Panc1 (cell line): Measurements from ENCODE around the gene EPHB1. TPM values are rescaled to one million over a fixed set of nuclear protein-coding genes. Genes with fewer than 3 reads are reported as not detected.

Experiments used
- ATAC-seq: fragments of 200-7000 bp; cut with Tn5 transposase; 2 replicates; pipeline ENCODE4 v1.9.1; 2020; ENCODE audit warnings: mild to moderate bottlenecking, moderate library complexity
- BruUV-seq: library from RNA; stranded (reverse); fragments of 400-500 nt; replicated peaks from 2 replicates; lab custom pipeline; 2021; lab: Mats Ljungman, UMichigan
- CTCF ChIA-PET: fragments of 300-600 bp; sonication (Branson Sonifier 250); formaldehyde crosslinking; loops from one replicate; lab custom pipeline; 2022; ENCODE audit warnings: antibody characterized with exemption; lab: Charles Lee
- POLR2A ChIA-PET: fragments of 300-600 bp; sonication (Branson Sonifier 250); formaldehyde crosslinking; loops from one replicate; lab custom pipeline; 2022; ENCODE audit warnings: antibody characterized with exemption; lab: Charles Lee
- DNase-seq: peaks from one replicate; pipeline ENCODE4 v3.0.0-alpha.2; 2010; ENCODE audit warnings: low read depth, low spot score
- H3K27ac ChIP-seq: 2 replicates; pipeline ENCODE4 v1.5.1; 2011; ENCODE audit warnings: mild to moderate bottlenecking, low read length, inconsistent platforms
- H3K27me3 ChIP-seq: fragments of 200-500 bp; sonication (Bioruptor generic); 2 replicates; pipeline ENCODE4 v1.6.0; 2014; ENCODE audit warnings: low read length, inconsistent platforms; ENCODE audit not compliant: control insufficient read depth, insufficient read depth
- H3K36me3 ChIP-seq: fragments of 200-500 bp; sonication (Bioruptor generic); 2 replicates; pipeline ENCODE4 v1.5.1; 2014; ENCODE audit warnings: inconsistent platforms, mild to moderate bottlenecking, low read length, moderate library complexity; ENCODE audit not compliant: control insufficient read depth, insufficient read depth
- H3K4me1 ChIP-seq: 2 replicates; pipeline ENCODE4 v1.5.1; 2011; ENCODE audit warnings: inconsistent platforms, mild to moderate bottlenecking, low read length, moderate library complexity; ENCODE audit not compliant: control insufficient read depth, insufficient read depth
- H3K4me3 ChIP-seq, 2 experiments: 2 replicates each; pipeline ENCODE4 v1.5.1; 2011 to 2012; ENCODE audit warnings: low read depth in 2 of 2, low read length in 2 of 2, mild to moderate bottlenecking in 2 of 2, inconsistent platforms in 1 of 2, moderate library complexity in 1 of 2
- H3K9me3 ChIP-seq: fragments of 200-500 bp; sonication (Bioruptor generic); 2 replicates; pipeline ENCODE4 v1.5.1; 2014; ENCODE audit warnings: low read depth, mild to moderate bottlenecking, inconsistent platforms, low read length, moderate library complexity; ENCODE audit not compliant: control insufficient read depth, insufficient read depth
- POLR2AphosphoS5 ChIP-seq: IDR thresholded peaks from 2 replicates; pipeline ENCODE4 v1.6.1; 2012; ENCODE audit warnings: mild to moderate bottlenecking, low read depth, low read length, moderate library complexity
- SIN3A ChIP-seq: IDR thresholded peaks from 2 replicates; pipeline ENCODE4 v1.6.1; 2012; ENCODE audit warnings: low read depth, mild to moderate bottlenecking, low read length, moderate library complexity, borderline replicate concordance; ENCODE audit not compliant: insufficient read depth
- TCF7L2 ChIP-seq: IDR thresholded peaks from 2 replicates; pipeline ENCODE4 v1.6.1; 2011; ENCODE audit warnings: mild to moderate bottlenecking, low read depth, low read length, inconsistent platforms
- in situ Hi-C: cut with HindIII; loops from 2 replicates; pipeline ENCODE4 v1.10.0; 2016; ENCODE audit warnings: low sequenced_read_pairs, low pct_unique_long_range_greater_than_20kb
- intact Hi-C: fragments of 100-400 bp; cut with micrococcal nuclease; formaldehyde crosslinking; loops from one replicate; pipeline ENCODE4 v1.10.0; 2022; ENCODE audit not compliant: unreplicated experiment
- total RNA-seq: library from RNA; stranded (reverse); gene quantifications from one replicate; pipeline ENCODE4 v1.2.1, GENCODE V29; 2021; ENCODE audit not compliant: unreplicated experiment
- TF ChIP-seq, protein P1 (sequence below): fragments of 450-650 bp; IDR thresholded peaks from 2 replicates; pipeline ENCODE4 v1.5.1; 2017; ENCODE audit warnings: mild to moderate bottlenecking
- TF ChIP-seq, protein P2 (sequence below), 2 experiments: IDR thresholded peaks; 2 replicates each; pipeline ENCODE4 v1.6.1; 2011 to 2012; ENCODE audit warnings: low read depth in 2 of 2, control low read depth in 1 of 2, low read length in 1 of 2, mild to moderate bottlenecking in 1 of 2, moderate library complexity in 1 of 2; ENCODE audit not compliant: insufficient read depth in 1 of 2

The EPHB1 gene
- total RNA-seq, 1 experiment from 2014 or later: 0.46 TPM

DNA sequence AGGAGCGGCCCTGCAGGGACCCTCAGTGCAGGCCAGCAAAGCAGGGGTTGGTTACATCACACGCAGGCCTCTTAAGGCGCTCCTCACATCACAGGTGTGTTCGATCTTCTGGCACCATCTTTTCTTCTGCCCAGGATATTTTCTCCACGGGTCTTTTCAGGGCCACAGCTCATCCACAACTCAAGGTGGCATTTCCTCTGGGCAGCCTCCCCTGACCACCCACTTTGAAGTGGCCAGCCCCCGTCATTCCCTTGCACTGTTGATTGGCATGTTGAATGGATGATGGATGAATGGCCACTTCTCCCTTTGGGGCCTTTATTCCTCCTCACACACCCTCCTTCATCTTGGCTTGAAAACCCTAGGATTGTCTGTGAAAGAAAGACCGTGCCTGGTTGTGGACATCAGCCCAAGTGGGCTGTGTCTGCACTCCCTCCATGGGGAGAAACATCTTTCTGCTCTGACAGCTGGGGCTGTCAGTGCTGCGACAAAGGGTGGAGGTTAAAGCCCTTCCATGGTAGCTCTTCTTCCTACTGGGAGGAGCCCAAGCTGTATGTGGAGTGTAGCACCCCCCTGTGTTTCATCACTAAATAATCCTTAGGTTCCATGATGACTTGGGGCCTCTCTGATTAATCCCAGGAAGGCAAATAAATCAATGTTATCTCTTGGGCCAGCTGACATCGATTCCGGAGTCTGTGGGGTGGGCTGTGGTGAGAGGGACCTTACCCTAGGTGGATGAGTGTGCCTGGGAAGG is 102.5 kb downstream of the EPHB1 start:
- TF ChIP-seq SIN3A: no peak
- TF ChIP-seq, protein P1, sequence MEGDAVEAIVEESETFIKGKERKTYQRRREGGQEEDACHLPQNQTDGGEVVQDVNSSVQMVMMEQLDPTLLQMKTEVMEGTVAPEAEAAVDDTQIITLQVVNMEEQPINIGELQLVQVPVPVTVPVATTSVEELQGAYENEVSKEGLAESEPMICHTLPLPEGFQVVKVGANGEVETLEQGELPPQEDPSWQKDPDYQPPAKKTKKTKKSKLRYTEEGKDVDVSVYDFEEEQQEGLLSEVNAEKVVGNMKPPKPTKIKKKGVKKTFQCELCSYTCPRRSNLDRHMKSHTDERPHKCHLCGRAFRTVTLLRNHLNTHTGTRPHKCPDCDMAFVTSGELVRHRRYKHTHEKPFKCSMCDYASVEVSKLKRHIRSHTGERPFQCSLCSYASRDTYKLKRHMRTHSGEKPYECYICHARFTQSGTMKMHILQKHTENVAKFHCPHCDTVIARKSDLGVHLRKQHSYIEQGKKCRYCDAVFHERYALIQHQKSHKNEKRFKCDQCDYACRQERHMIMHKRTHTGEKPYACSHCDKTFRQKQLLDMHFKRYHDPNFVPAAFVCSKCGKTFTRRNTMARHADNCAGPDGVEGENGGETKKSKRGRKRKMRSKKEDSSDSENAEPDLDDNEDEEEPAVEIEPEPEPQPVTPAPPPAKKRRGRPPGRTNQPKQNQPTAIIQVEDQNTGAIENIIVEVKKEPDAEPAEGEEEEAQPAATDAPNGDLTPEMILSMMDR: no peak
- no peak for TF ChIP-seq TCF7L2
- TF ChIP-seq, protein P2, sequence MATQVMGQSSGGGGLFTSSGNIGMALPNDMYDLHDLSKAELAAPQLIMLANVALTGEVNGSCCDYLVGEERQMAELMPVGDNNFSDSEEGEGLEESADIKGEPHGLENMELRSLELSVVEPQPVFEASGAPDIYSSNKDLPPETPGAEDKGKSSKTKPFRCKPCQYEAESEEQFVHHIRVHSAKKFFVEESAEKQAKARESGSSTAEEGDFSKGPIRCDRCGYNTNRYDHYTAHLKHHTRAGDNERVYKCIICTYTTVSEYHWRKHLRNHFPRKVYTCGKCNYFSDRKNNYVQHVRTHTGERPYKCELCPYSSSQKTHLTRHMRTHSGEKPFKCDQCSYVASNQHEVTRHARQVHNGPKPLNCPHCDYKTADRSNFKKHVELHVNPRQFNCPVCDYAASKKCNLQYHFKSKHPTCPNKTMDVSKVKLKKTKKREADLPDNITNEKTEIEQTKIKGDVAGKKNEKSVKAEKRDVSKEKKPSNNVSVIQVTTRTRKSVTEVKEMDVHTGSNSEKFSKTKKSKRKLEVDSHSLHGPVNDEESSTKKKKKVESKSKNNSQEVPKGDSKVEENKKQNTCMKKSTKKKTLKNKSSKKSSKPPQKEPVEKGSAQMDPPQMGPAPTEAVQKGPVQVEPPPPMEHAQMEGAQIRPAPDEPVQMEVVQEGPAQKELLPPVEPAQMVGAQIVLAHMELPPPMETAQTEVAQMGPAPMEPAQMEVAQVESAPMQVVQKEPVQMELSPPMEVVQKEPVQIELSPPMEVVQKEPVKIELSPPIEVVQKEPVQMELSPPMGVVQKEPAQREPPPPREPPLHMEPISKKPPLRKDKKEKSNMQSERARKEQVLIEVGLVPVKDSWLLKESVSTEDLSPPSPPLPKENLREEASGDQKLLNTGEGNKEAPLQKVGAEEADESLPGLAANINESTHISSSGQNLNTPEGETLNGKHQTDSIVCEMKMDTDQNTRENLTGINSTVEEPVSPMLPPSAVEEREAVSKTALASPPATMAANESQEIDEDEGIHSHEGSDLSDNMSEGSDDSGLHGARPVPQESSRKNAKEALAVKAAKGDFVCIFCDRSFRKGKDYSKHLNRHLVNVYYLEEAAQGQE (IDR thresholded peaks at IDR 0.05; ENCODE audit: insufficient read depth in 1 of 2, low read depth in 2 of 2, low read length in 1 of 2): no peak
- no peak for TF ChIP-seq POLR2AphosphoS5
- Histone ChIP-seq H3K9me3 (no peaks in the 10 kb centered on the region), H3K27me3 (peaks cover 9% of the 10 kb centered on the region; the same call in 1 of the 2 replicates), H3K36me3 (no peaks in the 10 kb centered on the region), H3K4me3 (no peak overlapping the region), H3K4me1 (no peaks in the 10 kb centered on the region), H3K27ac (no peak overlapping the region)
- no TSS peak for BruUV-seq
- in situ Hi-C loops (no loop called here), intact Hi-C loops (no loop called here)
- DNase-seq (no peak), ATAC-seq (no peak)
- ChIA-PET CTCF (no interaction called here), POLR2A (no interaction called here)

DNA sequence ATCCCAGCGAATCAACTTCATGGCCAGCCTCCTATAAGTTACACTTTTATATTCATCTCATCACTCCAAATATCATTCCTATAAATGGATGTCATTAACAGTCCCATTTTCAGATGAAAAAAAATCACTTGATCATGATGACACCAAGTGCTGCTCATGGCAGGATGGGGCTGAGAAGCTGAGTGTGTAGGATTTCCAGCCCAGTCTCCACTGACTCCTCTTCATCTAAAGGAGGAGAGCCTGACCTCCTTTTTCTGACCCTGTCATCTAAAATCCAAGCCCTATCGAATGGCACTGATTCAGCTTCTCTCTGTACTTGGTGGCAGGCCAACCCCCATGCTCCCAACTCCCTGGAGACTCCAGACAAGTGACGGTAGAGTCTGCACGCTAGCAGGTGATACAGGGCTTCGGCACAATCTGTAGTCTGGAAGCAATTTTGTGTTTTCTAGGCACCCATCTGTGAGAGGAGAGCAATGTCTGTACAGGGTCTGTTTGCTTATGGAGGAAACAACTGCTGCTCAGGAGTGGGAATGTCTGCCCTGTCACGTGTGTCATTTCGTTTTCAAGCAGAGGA is 103.2 kb downstream of the EPHB1 start:
- in situ Hi-C loops (no loop called here), intact Hi-C loops (no loop called here)
- Histone ChIP-seq H3K27me3 (peaks cover 9% of the 10 kb centered on the region; the same call in 1 of the 2 replicates), H3K27ac (no peak overlapping the region), H3K36me3 (no peaks in the 10 kb centered on the region), H3K9me3 (no peaks in the 10 kb centered on the region), H3K4me3 (no peak overlapping the region), H3K4me1 (no peaks in the 10 kb centered on the region)
- CTCF ChIA-PET: no interaction called here
- DNase-seq: no peak
- POLR2A ChIA-PET: no interaction called here
- no peak for ATAC-seq
- TF ChIP-seq POLR2AphosphoS5 (no peak), SIN3A (no peak), TCF7L2 (no peak)
- TF ChIP-seq, protein P1: no peak
- TF ChIP-seq, protein P2 (IDR thresholded peaks at IDR 0.05; ENCODE audit: insufficient read depth in 1 of 2, low read depth in 2 of 2, low read length in 1 of 2): no peak
- no TSS peak for BruUV-seq
